ENCODE data around the gene ASS1.
A peak's percentile ranks its signal among the peaks of the same experiment; 100 is the strongest.

Gene ASS1

DNA sequence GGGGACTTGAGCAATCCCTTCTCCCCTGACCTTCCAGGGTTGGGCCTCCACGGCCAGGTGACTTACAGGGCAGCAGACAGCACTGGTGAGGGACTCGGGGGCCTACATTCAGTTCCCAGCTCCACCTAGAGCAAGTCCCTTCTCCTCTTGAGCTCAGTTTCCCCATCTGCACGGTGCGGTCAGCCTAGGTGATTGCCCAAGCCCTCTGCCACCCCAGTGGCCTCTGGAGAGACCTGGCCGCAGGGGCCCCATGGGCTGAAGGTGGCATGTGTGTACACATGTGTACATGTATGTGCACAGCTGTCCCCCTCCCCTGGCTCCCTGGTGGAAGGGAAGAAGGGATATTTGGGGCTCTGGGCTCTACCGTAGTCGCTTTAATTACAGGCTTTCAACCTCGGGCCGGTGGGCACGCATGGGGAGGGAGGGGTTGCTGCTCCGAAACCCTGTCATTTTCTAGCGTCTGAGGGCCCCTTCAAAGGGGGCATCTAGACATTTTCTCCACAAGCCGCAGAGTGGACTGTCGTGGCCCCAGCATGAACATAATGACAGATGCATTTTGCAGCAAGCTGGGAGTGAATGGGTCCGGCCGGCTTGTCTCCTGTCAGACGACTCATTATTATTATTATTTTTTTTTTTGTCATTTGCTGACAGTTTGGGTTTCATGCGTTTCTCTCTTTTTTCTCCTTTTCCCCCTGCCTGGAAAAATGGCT, 44.0 kb downstream of the ASS1 start:
- Histone ChIP-seq H3K36me3 (ENCODE audit: control insufficient read depth, insufficient read depth, low read length) (no peaks in the 10 kb centered on the region), H3K9me3 (ENCODE audit: control insufficient read depth, low read length) (no peaks in the 10 kb centered on the region), H3K4me1 (ENCODE audit: control insufficient read depth, insufficient read depth, low read length) (no peaks in the 10 kb centered on the region), H3K9ac (ENCODE audit: low read length) (no peak overlapping the region), H3K4me3 (ENCODE audit: low read length) (no peak overlapping the region), H3K27me3 (ENCODE audit: control insufficient read depth, insufficient read depth, low read length) (no peaks in the 10 kb centered on the region)

- no peaks in the 10 kb centered on the region for H3K4me1 ChIP-seq (ENCODE audit: control insufficient read depth, insufficient read depth, low read length)
- no peaks in the 10 kb centered on the region for H3K9me3 ChIP-seq (ENCODE audit: control insufficient read depth, low read length)
- H3K4me3 ChIP-seq (ENCODE audit: low read length), result no peak overlapping the region
- no peak overlapping the region for H3K9ac ChIP-seq (ENCODE audit: low read length)
- peaks cover 5% of the 10 kb centered on the region for H3K36me3 ChIP-seq (ENCODE audit: control insufficient read depth, insufficient read depth, low read length)
- no peaks in the 10 kb centered on the region for H3K27me3 ChIP-seq (ENCODE audit: control insufficient read depth, insufficient read depth, low read length)
Measured at GRCh38 chr9:130490981-130491380, 46.2 kb downstream of the ASS1 start.

GRCh38 chr9:130491830-130492482, 47.2 kb downstream of the ASS1 start:
- no peak overlapping the region for H3K9ac ChIP-seq (ENCODE audit: low read length)
- no peaks in the 10 kb centered on the region for H3K4me1 ChIP-seq (ENCODE audit: control insufficient read depth, insufficient read depth, low read length)
- H3K36me3 ChIP-seq (ENCODE audit: control insufficient read depth, insufficient read depth, low read length), result peaks cover 5% of the 10 kb centered on the region
- H3K9me3 ChIP-seq (ENCODE audit: control insufficient read depth, low read length), result no peaks in the 10 kb centered on the region
- no peak overlapping the region for H3K4me3 ChIP-seq (ENCODE audit: low read length)
- H3K27me3 ChIP-seq (ENCODE audit: control insufficient read depth, insufficient read depth, low read length), result no peaks in the 10 kb centered on the region

GRCh38 chr9:130493021-130493420, 48.3 kb downstream of the ASS1 start:
- Histone ChIP-seq H3K9ac (ENCODE audit: low read length) (no peak overlapping the region), H3K36me3 (ENCODE audit: control insufficient read depth, insufficient read depth, low read length) (peaks cover 5% of the 10 kb centered on the region), H3K9me3 (ENCODE audit: control insufficient read depth, low read length) (no peaks in the 10 kb centered on the region)

DNA sequence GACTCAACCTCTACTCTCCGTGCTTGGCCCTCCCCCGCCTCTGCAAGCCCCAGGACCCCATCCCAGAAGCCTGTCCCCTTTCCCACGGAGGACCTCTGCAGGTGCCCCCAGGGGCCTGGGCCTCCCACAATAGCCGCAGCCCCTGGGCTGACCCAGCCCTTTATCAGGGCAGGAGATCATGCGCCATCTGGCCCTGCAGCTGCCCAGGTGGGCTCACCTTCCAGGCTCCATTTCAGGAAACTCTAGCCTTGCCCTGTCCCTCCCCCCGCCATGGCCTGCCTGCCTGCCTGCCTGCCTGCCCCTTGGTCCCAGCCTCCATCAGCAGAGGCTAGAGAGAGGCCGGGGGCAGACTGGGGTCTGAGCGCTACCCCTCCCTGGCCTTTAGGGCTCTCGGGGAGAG, 48.7 kb downstream of the ASS1 start:
- H3K36me3 ChIP-seq (ENCODE audit: control insufficient read depth, insufficient read depth, low read length), result peaks cover 5% of the 10 kb centered on the region
- no peak overlapping the region for H3K4me3 ChIP-seq (ENCODE audit: low read length)
- H3K9ac ChIP-seq (ENCODE audit: low read length), result no peak overlapping the region
- H3K9me3 ChIP-seq (ENCODE audit: control insufficient read depth, low read length), result no peaks in the 10 kb centered on the region
- H3K27me3 ChIP-seq (ENCODE audit: control insufficient read depth, insufficient read depth, low read length), result no peaks in the 10 kb centered on the region
- no peaks in the 10 kb centered on the region for H3K4me1 ChIP-seq (ENCODE audit: control insufficient read depth, insufficient read depth, low read length)

More at GRCh38 chr9:130493021-130493420, 48.3 kb downstream of the ASS1 start:
- no peak overlapping the region for H3K4me3 ChIP-seq (ENCODE audit: low read length)
- no peaks in the 10 kb centered on the region for H3K27me3 ChIP-seq (ENCODE audit: control insufficient read depth, insufficient read depth, low read length)
- no peaks in the 10 kb centered on the region for H3K4me1 ChIP-seq (ENCODE audit: control insufficient read depth, insufficient read depth, low read length)

DNA sequence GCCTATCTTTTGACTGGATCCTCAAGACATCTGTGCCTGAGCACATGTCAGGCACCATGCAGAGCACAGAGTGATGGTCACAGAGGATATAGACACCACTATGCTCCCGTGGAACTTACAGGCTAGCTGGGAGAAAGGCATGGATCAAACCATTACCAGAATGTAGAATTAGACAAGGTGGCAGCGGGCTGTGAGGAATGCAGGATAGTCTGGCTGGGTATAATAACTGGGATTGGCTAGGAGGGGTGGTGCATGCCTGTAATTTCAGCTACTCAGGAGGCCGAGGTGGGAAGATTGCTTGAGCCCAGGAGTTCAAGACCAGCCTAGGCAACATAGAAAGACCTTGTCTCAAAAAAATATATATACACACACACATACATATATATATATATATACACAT, 50.3 kb downstream of the ASS1 start:
- H3K9ac ChIP-seq (ENCODE audit: low read length), result no peak overlapping the region
- no peaks in the 10 kb centered on the region for H3K9me3 ChIP-seq (ENCODE audit: control insufficient read depth, low read length)
- no peak overlapping the region for H3K4me3 ChIP-seq (ENCODE audit: low read length)
- no peaks in the 10 kb centered on the region for H3K27me3 ChIP-seq (ENCODE audit: control insufficient read depth, insufficient read depth, low read length)
- H3K36me3 ChIP-seq (ENCODE audit: control insufficient read depth, insufficient read depth, low read length), result peaks cover 5% of the 10 kb centered on the region
- peaks cover 11% of the 10 kb centered on the region for H3K4me1 ChIP-seq (ENCODE audit: control insufficient read depth, insufficient read depth, low read length)

DNA sequence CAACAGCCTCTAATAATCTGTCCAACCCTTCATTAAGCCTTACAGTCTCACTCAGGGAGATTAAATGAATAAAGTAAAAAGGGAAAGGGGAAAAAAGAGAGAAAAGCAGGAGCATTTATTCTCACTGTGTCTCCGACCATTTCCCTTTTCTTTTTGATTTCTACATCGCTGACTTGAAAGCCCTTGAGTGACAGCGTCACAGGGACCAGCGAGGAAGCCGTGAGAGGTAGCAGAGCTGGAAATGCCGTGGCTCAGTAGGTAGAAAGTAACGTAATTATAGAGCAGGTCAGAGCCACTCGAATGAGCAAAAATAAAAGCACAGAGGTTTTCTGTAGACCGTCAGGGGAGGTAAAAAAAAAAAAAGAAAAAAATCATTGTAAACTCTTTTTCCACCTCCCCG, 52.4 kb downstream of the ASS1 start:
- Histone ChIP-seq H3K27me3 (ENCODE audit: control insufficient read depth, insufficient read depth, low read length) (no peaks in the 10 kb centered on the region), H3K4me1 (ENCODE audit: control insufficient read depth, insufficient read depth, low read length) (peaks cover 18% of the 10 kb centered on the region), H3K36me3 (ENCODE audit: control insufficient read depth, insufficient read depth, low read length) (peaks cover 5% of the 10 kb centered on the region), H3K4me3 (ENCODE audit: low read length) (no peak overlapping the region), H3K9ac (ENCODE audit: low read length) (no peak overlapping the region), H3K9me3 (ENCODE audit: control insufficient read depth, low read length) (no peaks in the 10 kb centered on the region)

DNA sequence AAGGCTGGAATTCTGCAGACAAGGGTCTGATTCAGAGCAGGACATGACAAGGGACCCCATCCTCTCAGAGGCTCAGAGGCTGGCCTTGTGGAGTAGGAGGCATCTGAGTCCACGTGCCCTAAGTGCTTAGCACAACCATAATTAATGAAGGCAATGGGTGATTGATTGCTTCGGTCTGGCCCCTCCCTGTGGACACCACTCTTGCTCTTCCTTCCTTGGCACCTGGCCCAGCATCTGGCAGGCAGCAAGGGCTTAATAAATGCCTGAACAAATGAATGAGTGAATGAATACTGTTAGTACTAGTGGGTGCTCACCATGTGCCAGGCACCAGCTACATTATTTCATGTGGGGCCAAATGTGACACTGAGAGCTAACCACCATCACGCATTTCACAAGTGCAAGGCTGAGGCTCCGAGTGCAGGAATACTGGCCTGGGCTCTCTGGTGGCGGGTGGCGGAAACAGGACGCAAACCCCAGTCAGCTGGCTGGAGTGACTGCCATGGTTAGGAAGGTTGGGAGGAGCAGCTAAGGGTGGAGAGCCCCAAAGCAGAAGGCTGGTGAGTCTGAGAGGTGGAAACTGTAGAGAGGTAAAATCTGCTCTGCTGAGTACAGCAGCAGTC, 53.6 kb downstream of the ASS1 start:
- Histone ChIP-seq H3K36me3 (ENCODE audit: control insufficient read depth, insufficient read depth, low read length) (peaks cover 5% of the 10 kb centered on the region), H3K27me3 (ENCODE audit: control insufficient read depth, insufficient read depth, low read length) (no peaks in the 10 kb centered on the region), H3K4me3 (ENCODE audit: low read length) (no peak overlapping the region), H3K9me3 (ENCODE audit: control insufficient read depth, low read length) (no peaks in the 10 kb centered on the region), H3K9ac (ENCODE audit: low read length) (no peak overlapping the region), H3K4me1 (ENCODE audit: control insufficient read depth, insufficient read depth, low read length) (peaks cover 18% of the 10 kb centered on the region)

DNA sequence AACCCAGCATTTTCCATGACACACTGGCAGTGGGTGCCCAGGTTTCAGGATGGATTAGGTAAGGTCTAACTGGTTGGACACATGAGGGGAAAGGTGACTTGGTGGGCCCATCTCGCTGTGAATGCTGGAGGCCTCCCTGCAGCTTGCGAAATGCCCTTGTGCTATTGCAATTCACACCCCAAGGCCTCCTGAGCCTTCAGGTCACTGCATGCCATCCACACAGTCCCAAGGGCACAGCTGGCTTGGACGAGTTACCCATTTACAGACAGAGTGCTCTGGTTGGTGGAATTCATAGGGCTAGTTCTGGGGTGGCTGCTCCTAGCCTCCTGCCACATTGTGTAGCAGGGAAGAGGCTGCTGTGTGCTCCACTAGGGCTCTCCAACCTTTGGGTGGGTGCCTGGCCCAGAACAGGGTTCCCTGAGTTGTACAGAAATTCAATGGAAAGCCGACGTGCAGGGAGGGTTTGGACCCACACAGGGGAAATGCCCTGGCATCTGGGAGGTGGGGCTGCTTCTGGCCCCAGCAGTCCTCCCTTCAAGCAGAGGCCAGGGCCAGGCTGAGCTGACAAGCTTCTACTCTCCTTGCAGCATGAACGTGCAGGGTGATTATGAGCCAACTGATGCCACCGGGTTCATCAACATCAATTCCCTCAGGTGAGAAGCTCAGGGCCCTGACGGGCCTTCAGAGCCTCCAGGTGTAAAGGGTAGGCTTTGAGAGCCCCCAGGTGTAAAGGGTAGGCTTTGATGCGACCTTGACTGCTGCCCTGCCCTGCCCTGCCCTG, 54.3 kb downstream of the ASS1 start:
- H3K4me1 ChIP-seq (ENCODE audit: control insufficient read depth, insufficient read depth, low read length), result peaks cover 18% of the 10 kb centered on the region
- H3K9ac ChIP-seq (ENCODE audit: low read length), result peak overlapping the region; percentile 15
- H3K9me3 ChIP-seq (ENCODE audit: control insufficient read depth, low read length), result no peaks in the 10 kb centered on the region

GRCh38 chr9:130499804-130500263, 55.1 kb downstream of the ASS1 start:
- H3K36me3 ChIP-seq (ENCODE audit: control insufficient read depth, insufficient read depth, low read length), result peaks cover 3% of the 10 kb centered on the region
- H3K4me3 ChIP-seq (ENCODE audit: low read length), result no peak overlapping the region
- peak overlapping the region; percentile 15 for H3K9ac ChIP-seq (ENCODE audit: low read length)

More for the DNA sequence above, 54.3 kb downstream of the ASS1 start:
- no peaks in the 10 kb centered on the region for H3K27me3 ChIP-seq (ENCODE audit: control insufficient read depth, insufficient read depth, low read length)
- no peak overlapping the region for H3K4me3 ChIP-seq (ENCODE audit: low read length)
- peaks cover 5% of the 10 kb centered on the region for H3K36me3 ChIP-seq (ENCODE audit: control insufficient read depth, insufficient read depth, low read length)

DNA sequence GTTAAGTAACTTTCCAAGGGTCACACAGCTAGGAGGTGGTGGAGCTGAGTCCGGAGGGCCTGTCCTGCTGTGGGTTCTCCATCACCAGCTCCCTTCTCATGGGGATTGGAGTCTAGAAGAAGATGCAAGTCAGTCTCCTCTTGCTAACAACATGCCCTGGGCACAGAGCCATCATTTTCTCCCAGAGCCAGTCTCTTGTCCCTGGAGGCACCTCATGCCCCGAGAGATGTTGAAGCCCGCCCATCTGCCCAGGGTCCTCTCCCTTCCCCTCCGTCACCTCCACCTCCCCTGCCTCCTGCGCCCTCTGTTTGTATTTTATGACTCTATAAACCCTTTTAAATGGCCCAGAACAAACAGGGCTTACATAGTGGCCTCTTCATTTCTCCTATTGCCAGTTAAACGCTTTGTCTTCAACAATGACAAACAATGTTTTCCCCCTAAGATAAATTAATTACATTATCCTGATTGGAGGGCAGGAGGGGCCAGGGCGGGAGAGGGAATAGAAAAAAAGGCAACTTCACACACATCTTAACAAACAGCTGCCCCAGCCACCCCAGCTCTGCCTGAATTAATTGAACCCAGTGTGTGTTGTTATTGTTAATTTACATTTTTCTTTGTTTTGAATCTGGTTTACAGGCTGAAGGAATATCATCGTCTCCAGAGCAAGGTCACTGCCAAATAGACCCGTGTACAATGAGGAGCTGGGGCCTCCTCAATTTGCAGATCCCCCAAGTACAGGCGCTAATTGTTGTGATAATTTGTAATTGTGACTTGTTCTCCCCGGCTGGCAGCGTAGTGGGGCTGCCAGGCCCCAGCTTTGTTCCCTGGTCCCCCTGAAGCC, 55.8 kb downstream of the ASS1 start:
- no peak overlapping the region for H3K9ac ChIP-seq (ENCODE audit: low read length)
- no peaks in the 10 kb centered on the region for H3K27me3 ChIP-seq (ENCODE audit: control insufficient read depth, insufficient read depth, low read length)
- no peaks in the 10 kb centered on the region for H3K36me3 ChIP-seq (ENCODE audit: control insufficient read depth, insufficient read depth, low read length)
- H3K4me1 ChIP-seq (ENCODE audit: control insufficient read depth, insufficient read depth, low read length), result peaks cover 18% of the 10 kb centered on the region
- no peak overlapping the region for H3K4me3 ChIP-seq (ENCODE audit: low read length)
- H3K9me3 ChIP-seq (ENCODE audit: control insufficient read depth, low read length), result no peaks in the 10 kb centered on the region

More at GRCh38 chr9:130499804-130500263, 55.1 kb downstream of the ASS1 start:
- no peaks in the 10 kb centered on the region for H3K27me3 ChIP-seq (ENCODE audit: control insufficient read depth, insufficient read depth, low read length)
- H3K4me1 ChIP-seq (ENCODE audit: control insufficient read depth, insufficient read depth, low read length), result peaks cover 18% of the 10 kb centered on the region
- H3K9me3 ChIP-seq (ENCODE audit: control insufficient read depth, low read length), result no peaks in the 10 kb centered on the region
